Measurements from ENCODE around the gene COL4A2.

GRCh38 chr13:110273254-110273653 lies 33.8 kb upstream of the COL4A2 start:
- TF ChIP-seq, protein P1, sequence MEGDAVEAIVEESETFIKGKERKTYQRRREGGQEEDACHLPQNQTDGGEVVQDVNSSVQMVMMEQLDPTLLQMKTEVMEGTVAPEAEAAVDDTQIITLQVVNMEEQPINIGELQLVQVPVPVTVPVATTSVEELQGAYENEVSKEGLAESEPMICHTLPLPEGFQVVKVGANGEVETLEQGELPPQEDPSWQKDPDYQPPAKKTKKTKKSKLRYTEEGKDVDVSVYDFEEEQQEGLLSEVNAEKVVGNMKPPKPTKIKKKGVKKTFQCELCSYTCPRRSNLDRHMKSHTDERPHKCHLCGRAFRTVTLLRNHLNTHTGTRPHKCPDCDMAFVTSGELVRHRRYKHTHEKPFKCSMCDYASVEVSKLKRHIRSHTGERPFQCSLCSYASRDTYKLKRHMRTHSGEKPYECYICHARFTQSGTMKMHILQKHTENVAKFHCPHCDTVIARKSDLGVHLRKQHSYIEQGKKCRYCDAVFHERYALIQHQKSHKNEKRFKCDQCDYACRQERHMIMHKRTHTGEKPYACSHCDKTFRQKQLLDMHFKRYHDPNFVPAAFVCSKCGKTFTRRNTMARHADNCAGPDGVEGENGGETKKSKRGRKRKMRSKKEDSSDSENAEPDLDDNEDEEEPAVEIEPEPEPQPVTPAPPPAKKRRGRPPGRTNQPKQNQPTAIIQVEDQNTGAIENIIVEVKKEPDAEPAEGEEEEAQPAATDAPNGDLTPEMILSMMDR (IDR thresholded peaks at IDR 0.05), result no peak
- no peak for TF ChIP-seq POLR2A (IDR thresholded peaks at IDR 0.05)
